Measurements from ENCODE around the gene JUNB. TPM values are rescaled to one million over a fixed set of nuclear protein-coding genes. Genes with fewer than 3 reads are reported as not detected.

JUNB gene
- total and polyA plus RNA-seq, 2 of the 13 experiments (the other 11 are each of a cell fraction or from before 2014, with no cell fraction given) = 7.7 to 8.2 TPM

DNA sequence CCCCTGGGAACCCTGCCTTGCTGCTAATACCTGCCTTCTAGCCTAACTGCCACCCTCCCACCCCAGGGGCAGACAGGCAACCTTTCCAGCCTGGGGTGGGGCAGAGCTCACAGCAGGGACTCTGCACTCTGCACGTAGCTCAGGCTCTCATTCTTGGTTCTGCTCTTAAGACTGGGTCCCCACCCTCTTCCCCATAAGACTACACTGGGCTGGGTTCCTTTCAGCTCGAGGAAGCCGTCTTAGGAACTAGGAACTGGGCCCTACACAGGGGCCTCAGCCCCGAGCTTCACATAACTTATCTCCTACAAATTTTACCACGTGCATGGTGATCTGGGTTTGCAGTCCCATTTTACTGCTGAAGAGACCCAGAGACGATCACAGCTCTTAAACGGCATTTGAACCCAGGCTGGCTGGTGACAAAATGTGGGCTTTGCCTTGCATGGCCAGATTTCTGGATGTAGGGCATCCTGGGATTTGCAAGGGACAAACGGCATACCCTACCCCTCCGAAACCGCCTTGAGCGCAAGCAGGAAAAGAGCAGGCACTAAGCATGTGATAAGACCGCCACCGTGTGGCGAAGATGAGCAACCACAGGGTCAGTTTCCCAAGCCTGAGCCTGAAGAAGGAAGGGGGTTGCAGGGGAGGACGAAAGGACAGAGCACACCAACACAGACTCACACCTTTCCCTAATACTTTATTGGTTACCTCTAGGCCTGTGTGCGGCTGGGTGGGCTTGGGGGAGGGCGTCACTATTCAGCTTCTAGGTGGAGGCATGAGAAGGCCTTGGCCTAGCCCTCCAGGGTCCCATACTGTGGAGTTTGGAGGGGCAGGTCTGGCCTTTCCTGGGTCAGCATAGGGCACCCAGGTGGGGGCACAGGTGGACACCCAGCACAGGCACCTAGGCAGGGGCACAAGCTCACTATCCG lies 5.1 kb downstream of the JUNB start:
- in situ Hi-C loops (cut with HindIII; ENCODE audit: extremely low pct_ligation_motif_present, low pct_unique_long_range_greater_than_20kb) = no loop called here
- no peaks in the 10 kb centered on the region for H3K9me3 ChIP-seq (ENCODE audit: low read length)
- TF ChIP-seq, protein P1, sequence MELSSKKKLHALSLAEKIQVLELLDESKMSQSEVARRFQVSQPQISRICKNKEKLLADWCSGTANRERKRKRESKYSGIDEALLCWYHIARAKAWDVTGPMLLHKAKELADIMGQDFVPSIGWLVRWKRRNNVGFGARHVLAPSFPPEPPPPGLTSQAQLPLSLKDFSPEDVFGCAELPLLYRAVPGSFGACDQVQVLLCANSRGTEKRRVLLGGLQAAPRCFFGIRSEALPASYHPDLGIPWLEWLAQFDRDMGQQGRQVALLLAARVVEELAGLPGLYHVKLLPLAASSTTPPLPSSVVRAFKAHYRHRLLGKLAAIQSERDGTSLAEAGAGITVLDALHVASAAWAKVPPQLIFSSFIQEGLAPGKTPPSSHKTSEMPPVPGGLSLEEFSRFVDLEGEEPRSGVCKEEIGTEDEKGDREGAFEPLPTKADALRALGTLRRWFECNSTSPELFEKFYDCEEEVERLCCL (CRISPR knock-in tag; IDR thresholded peaks at IDR 0.05; ENCODE audit: borderline replicate concordance) = no peak
- TF ChIP-seq, protein P2, sequence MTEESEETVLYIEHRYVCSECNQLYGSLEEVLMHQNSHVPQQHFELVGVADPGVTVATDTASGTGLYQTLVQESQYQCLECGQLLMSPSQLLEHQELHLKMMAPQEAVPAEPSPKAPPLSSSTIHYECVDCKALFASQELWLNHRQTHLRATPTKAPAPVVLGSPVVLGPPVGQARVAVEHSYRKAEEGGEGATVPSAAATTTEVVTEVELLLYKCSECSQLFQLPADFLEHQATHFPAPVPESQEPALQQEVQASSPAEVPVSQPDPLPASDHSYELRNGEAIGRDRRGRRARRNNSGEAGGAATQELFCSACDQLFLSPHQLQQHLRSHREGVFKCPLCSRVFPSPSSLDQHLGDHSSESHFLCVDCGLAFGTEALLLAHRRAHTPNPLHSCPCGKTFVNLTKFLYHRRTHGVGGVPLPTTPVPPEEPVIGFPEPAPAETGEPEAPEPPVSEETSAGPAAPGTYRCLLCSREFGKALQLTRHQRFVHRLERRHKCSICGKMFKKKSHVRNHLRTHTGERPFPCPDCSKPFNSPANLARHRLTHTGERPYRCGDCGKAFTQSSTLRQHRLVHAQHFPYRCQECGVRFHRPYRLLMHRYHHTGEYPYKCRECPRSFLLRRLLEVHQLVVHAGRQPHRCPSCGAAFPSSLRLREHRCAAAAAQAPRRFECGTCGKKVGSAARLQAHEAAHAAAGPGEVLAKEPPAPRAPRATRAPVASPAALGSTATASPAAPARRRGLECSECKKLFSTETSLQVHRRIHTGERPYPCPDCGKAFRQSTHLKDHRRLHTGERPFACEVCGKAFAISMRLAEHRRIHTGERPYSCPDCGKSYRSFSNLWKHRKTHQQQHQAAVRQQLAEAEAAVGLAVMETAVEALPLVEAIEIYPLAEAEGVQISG (CRISPR knock-in tag; IDR thresholded peaks at IDR 0.05) = peak; percentile 51; the same call in 1 of the 2 replicates
- TF ChIP-seq YY1 (IDR thresholded peaks at IDR 0.05; ENCODE audit: insufficient read depth, insufficient replicate concordance, low read depth, low read length) (no peak), ZNF749 (CRISPR knock-in tag; IDR thresholded peaks at IDR 0.05; ENCODE audit: borderline replicate concordance) (no peak), HNRNPH1 (optimal IDR thresholded peaks at IDR 0.05; ENCODE audit: low read depth, low read length) (no peak), TCF7L2 (IDR thresholded peaks at IDR 0.05; ENCODE audit: low read depth, low read length) (no peak), GATAD2A (CRISPR knock-in tag; IDR thresholded peaks at IDR 0.05) (peak; percentile 46), SP1 (IDR thresholded peaks at IDR 0.05) (no peak), SP1 (CRISPR knock-in tag; IDR thresholded peaks at IDR 0.05) (0 out of 2 replicates have a peak, but pooled peaks have one; percentile 33), ELF1 (CRISPR knock-in tag; IDR thresholded peaks at IDR 0.05) (no peak), ZBTB8A (CRISPR knock-in tag; IDR thresholded peaks at IDR 0.05; ENCODE audit: borderline replicate concordance, low read depth) (no peak)
- TF ChIP-seq, protein P3, sequence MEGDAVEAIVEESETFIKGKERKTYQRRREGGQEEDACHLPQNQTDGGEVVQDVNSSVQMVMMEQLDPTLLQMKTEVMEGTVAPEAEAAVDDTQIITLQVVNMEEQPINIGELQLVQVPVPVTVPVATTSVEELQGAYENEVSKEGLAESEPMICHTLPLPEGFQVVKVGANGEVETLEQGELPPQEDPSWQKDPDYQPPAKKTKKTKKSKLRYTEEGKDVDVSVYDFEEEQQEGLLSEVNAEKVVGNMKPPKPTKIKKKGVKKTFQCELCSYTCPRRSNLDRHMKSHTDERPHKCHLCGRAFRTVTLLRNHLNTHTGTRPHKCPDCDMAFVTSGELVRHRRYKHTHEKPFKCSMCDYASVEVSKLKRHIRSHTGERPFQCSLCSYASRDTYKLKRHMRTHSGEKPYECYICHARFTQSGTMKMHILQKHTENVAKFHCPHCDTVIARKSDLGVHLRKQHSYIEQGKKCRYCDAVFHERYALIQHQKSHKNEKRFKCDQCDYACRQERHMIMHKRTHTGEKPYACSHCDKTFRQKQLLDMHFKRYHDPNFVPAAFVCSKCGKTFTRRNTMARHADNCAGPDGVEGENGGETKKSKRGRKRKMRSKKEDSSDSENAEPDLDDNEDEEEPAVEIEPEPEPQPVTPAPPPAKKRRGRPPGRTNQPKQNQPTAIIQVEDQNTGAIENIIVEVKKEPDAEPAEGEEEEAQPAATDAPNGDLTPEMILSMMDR (CRISPR knock-in tag; IDR thresholded peaks at IDR 0.05) = peak; percentile 98
- TF ChIP-seq, protein P4, sequence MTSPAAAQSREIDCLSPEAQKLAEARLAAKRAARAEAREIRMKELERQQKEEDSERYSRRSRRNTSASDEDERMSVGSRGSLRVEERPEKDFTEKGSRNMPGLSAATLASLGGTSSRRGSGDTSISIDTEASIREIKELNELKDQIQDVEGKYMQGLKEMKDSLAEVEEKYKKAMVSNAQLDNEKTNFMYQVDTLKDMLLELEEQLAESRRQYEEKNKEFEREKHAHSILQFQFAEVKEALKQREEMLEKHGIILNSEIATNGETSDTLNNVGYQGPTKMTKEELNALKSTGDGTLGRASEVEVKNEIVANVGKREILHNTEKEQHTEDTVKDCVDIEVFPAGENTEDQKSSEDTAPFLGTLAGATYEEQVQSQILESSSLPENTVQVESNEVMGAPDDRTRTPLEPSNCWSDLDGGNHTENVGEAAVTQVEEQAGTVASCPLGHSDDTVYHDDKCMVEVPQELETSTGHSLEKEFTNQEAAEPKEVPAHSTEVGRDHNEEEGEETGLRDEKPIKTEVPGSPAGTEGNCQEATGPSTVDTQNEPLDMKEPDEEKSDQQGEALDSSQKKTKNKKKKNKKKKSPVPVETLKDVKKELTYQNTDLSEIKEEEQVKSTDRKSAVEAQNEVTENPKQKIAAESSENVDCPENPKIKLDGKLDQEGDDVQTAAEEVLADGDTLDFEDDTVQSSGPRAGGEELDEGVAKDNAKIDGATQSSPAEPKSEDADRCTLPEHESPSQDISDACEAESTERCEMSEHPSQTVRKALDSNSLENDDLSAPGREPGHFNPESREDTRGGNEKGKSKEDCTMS (CRISPR knock-in tag; conservative IDR thresholded peaks at IDR 0.05) = no peak

More for the DNA sequence above, 5.1 kb downstream of the JUNB start:
- intact Hi-C loops (cut with micrococcal nuclease; ENCODE audit: unreplicated experiment) = loop anchor here (1.0 kb wide), 2 partner anchors 18 to 36 kb away; no protein-coding TSS in a partner anchor
- peak overlapping the region; percentile 62 for H3K4me2 ChIP-seq (ENCODE audit: low read depth, low read length)
- peaks cover 2 to 12% of the 10 kb centered on the region in 2 experiments; a peak in 4 of 5 replicates for H3K36me3 ChIP-seq (replicated peaks in 1 of 2; ENCODE audit: control insufficient read depth in 1 of 2, insufficient read depth in 2 of 2, low read length in 2 of 2)
- no TSS peak for BruUV-seq (replicated peaks)
- no peak overlapping the region for H2AFZ ChIP-seq (ENCODE audit: low read length)
- WGBS (ENCODE audit: low lambda C conversion rate) = 11% methylated on average over 11 of the region's 18 CpGs
- H3K27me3 ChIP-seq (ENCODE audit: control insufficient read depth in 1 of 2, insufficient read depth in 2 of 2, low read length in 2 of 2) = no peaks in the 10 kb centered on the region; a peak in 1 of 5 replicates
- peak overlapping the region in 1 of 3 experiments; percentile 24; a peak in 2 of 6 replicates for H3K4me3 ChIP-seq (replicated peaks in 1 of 3; ENCODE audit: insufficient read depth in 1 of 3, low read depth in 2 of 3, low read length in 3 of 3)
- ATAC-seq (peak; percentile 28), DNase-seq (ENCODE audit: low spot score) (peak; percentile 68), FAIRE-seq (peak; percentile 92)
- H3K4me1 ChIP-seq (ENCODE audit: insufficient read depth, low read length) = peaks cover 38% of the 10 kb centered on the region
- ChIA-PET CTCF (ENCODE audit: low intra/inter-chr PET ratio, low total read pairs) (interaction anchor here (1.2 to 3.7 kb wide), 6 partner anchors 18 to 36 kb away, joined by 5 to 54 read pairs (median 10); partner anchors contain the start of gene HOOK2), POLR2A (interaction anchor here (0.8 to 2.4 kb wide), 6 partner anchors 14 to 73 kb away, joined by 3 to 21 read pairs (median 8); no protein-coding TSS in a partner anchor)
- peaks cover 5% of the 10 kb centered on the region; the same call in 1 of the 2 replicates for H4K20me1 ChIP-seq (ENCODE audit: insufficient read depth, low read length)
- peak overlapping the region; percentile 25 for H3K9ac ChIP-seq (ENCODE audit: insufficient read depth, low read depth, low read length)
- peaks cover 21% of the 10 kb centered on the region for H3K79me2 ChIP-seq (ENCODE audit: insufficient read depth, low read length)
- no peak overlapping the region for H3K27ac ChIP-seq (ENCODE audit: extremely low read length, insufficient read depth, low read length)

Measured in HepG2 (cell line).